ENCODE results near the gene OR1J4.

GRCh38 chr9:122518226-122518625 lies 715 bp upstream of the OR1J4 start:
- TF ChIP-seq CTCF (IDR thresholded peaks at IDR 0.05) (no peak), EZH2 (IDR thresholded peaks at IDR 0.05) (no peak)

All from neural progenitor cell (in vitro differentiated cells).